Peyer's patch (tissue), 4 donors: ENCODE results near the gene SUMO3.

Source experiments
- POLR2A ChIP-seq, 2 donors: fragments of 450-650 bp; IDR thresholded peaks; one replicate each; pipeline ENCODE4 v1.5.1; 2017; ENCODE audit warnings: antibody characterized with exemption in 2 of 2, mild to moderate bottlenecking in 2 of 2, moderate library complexity in 2 of 2
- TF ChIP-seq, protein P1 (sequence below), 6 experiments: fragments of 450-650 bp in 4 of 6; fragments of 200-600 bp in 2 of 6; sonication (generic) in 1 of 6; IDR thresholded peaks; one replicate each; pipeline ENCODE4 v1.5.1; 2017 to 2019; ENCODE audit warnings: antibody characterized with exemption in 6 of 6, mild to moderate bottlenecking in 3 of 6, moderate library complexity in 1 of 6

GRCh38 chr21:44834231-44834950 is 16.5 kb upstream of the SUMO3 start:
- no peak for TF ChIP-seq POLR2A (IDR thresholded peaks at IDR 0.05)
- TF ChIP-seq, protein P1, sequence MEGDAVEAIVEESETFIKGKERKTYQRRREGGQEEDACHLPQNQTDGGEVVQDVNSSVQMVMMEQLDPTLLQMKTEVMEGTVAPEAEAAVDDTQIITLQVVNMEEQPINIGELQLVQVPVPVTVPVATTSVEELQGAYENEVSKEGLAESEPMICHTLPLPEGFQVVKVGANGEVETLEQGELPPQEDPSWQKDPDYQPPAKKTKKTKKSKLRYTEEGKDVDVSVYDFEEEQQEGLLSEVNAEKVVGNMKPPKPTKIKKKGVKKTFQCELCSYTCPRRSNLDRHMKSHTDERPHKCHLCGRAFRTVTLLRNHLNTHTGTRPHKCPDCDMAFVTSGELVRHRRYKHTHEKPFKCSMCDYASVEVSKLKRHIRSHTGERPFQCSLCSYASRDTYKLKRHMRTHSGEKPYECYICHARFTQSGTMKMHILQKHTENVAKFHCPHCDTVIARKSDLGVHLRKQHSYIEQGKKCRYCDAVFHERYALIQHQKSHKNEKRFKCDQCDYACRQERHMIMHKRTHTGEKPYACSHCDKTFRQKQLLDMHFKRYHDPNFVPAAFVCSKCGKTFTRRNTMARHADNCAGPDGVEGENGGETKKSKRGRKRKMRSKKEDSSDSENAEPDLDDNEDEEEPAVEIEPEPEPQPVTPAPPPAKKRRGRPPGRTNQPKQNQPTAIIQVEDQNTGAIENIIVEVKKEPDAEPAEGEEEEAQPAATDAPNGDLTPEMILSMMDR (IDR thresholded peaks at IDR 0.05), result no peak
